Activated T-helper 1 cell treated with Interleukin-2 at 50 U/mL for 16 hours (primary cell): ENCODE data around the gene THAP11.
"Not testable (repeated sequence)": the region's sequence is repeated elsewhere in the genome, so short reads cannot be mapped to it uniquely, and the experiment has no call there.

Source experiments
- DNase-seq: peaks from one replicate; pipeline ENCODE4 v3.0.0-alpha.2; 2020; ENCODE audit warnings: low read depth

THAP11 gene

GRCh38 chr16:67862623-67863583 is 20.8 kb downstream of the THAP11 start:
- DNase-seq, result no peak

GRCh38 chr16:67864044-67864443 is 21.9 kb downstream of the THAP11 start:
- not testable (repeated sequence) for DNase-seq

GRCh38 chr16:67864594-67864993 is 22.5 kb downstream of the THAP11 start:
- DNase-seq, result no peak

- no peak for DNase-seq
These were observed 23.2 kb downstream of the THAP11 start for GRCh38 chr16:67865318-67865717.

GRCh38 chr16:67868290-67868689 is 26.2 kb downstream of the THAP11 start:
- no peak for DNase-seq

GRCh38 chr16:67869653-67870052 is 27.5 kb downstream of the THAP11 start:
- no peak for DNase-seq

- no peak for DNase-seq
These were observed 29.1 kb downstream of the THAP11 start for GRCh38 chr16:67871256-67871655.

GRCh38 chr16:67872131-67872630 is 30.1 kb downstream of the THAP11 start:
- no peak for DNase-seq

- peak; percentile 80 for DNase-seq
These were observed 30.7 kb downstream of the THAP11 start, which contains the start of gene EDC4 for GRCh38 chr16:67872631-67873434. EDC4 (plus strand) TSS chr16:67873052; CDS start chr16:67873262, 210 bp downstream.

- no peak for DNase-seq
These were observed 31.6 kb downstream of the THAP11 start for GRCh38 chr16:67873435-67874370.

- DNase-seq, result no peak
These were observed 32.3 kb downstream of the THAP11 start for GRCh38 chr16:67874372-67874771.

GRCh38 chr16:67877064-67877463 is 34.9 kb downstream of the THAP11 start:
- no peak for DNase-seq

- no peak for DNase-seq
These were observed 36.1 kb downstream of the THAP11 start for GRCh38 chr16:67878232-67878631.

GRCh38 chr16:67878846-67879245 is 36.7 kb downstream of the THAP11 start:
- DNase-seq, result no peak

- no peak for DNase-seq
These were observed 37.3 kb downstream of the THAP11 start for GRCh38 chr16:67879462-67879861.

- no peak for DNase-seq
These were observed 37.8 kb downstream of the THAP11 start for GRCh38 chr16:67879936-67880335.

- no peak for DNase-seq
These were observed 38.5 kb downstream of the THAP11 start for GRCh38 chr16:67880584-67880983.

- no peak for DNase-seq
These were observed 39.6 kb downstream of the THAP11 start for GRCh38 chr16:67881621-67882161.

GRCh38 chr16:67882374-67883145 is 40.4 kb downstream of the THAP11 start:
- DNase-seq, result no peak

GRCh38 chr16:67883146-67883871 is 41.2 kb downstream of the THAP11 start:
- no peak for DNase-seq
